OCI-LY3 (cell line): ENCODE results near the gene CYS1.

Experiments used
- EZH2phosphoT487 ChIP-seq: fragments of 200-600 bp; shearing (Covaris generic); IDR thresholded peaks from 2 replicates; pipeline ENCODE4 v1.6.1; 2018; ENCODE audit warnings: antibody characterized with exemption, mixed run types, low read depth
- TF ChIP-seq, protein P1 (sequence below): fragments of 200-600, 300-600 bp; sonication (generic); IDR thresholded peaks from 2 replicates; pipeline ENCODE4 v1.5.1; 2014; ENCODE audit warnings: antibody characterized with exemption, low read length, low read depth

GRCh38 chr2:10120158-10120876, 40.1 kb upstream of the CYS1 start:
- TF ChIP-seq, protein P1, sequence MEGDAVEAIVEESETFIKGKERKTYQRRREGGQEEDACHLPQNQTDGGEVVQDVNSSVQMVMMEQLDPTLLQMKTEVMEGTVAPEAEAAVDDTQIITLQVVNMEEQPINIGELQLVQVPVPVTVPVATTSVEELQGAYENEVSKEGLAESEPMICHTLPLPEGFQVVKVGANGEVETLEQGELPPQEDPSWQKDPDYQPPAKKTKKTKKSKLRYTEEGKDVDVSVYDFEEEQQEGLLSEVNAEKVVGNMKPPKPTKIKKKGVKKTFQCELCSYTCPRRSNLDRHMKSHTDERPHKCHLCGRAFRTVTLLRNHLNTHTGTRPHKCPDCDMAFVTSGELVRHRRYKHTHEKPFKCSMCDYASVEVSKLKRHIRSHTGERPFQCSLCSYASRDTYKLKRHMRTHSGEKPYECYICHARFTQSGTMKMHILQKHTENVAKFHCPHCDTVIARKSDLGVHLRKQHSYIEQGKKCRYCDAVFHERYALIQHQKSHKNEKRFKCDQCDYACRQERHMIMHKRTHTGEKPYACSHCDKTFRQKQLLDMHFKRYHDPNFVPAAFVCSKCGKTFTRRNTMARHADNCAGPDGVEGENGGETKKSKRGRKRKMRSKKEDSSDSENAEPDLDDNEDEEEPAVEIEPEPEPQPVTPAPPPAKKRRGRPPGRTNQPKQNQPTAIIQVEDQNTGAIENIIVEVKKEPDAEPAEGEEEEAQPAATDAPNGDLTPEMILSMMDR: no peak
- TF ChIP-seq EZH2phosphoT487: no peak
